Measurements from ENCODE around the gene CPEB1.

DNA sequence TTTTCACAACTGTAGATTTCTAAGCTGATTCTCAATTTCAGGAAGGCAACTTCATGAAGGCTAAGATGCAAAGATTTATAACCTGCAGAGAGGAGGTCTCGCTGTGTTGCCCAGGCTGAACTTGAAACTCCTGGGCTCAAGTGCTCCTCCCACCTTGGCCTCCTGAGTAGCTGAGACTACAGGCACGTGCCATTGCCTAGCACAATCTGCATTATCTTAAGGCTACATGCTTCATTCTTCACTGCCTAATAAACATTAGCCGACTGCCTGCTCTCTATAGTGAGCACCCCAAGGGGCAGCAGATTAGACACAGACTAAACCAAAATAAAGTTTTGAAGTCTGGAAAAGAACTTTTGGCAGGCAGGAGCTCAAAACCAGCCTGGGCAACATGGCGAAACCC lies 17.1 kb downstream of the CPEB1 start:
- TF ChIP-seq POLR2A (IDR thresholded peaks at IDR 0.05) = no peak
- TF ChIP-seq, protein P1, sequence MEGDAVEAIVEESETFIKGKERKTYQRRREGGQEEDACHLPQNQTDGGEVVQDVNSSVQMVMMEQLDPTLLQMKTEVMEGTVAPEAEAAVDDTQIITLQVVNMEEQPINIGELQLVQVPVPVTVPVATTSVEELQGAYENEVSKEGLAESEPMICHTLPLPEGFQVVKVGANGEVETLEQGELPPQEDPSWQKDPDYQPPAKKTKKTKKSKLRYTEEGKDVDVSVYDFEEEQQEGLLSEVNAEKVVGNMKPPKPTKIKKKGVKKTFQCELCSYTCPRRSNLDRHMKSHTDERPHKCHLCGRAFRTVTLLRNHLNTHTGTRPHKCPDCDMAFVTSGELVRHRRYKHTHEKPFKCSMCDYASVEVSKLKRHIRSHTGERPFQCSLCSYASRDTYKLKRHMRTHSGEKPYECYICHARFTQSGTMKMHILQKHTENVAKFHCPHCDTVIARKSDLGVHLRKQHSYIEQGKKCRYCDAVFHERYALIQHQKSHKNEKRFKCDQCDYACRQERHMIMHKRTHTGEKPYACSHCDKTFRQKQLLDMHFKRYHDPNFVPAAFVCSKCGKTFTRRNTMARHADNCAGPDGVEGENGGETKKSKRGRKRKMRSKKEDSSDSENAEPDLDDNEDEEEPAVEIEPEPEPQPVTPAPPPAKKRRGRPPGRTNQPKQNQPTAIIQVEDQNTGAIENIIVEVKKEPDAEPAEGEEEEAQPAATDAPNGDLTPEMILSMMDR (IDR thresholded peaks at IDR 0.05) = no peak

Data from thyroid gland (tissue), 4 donors.